ENCODE measurements around the gene HECA. TPM values are rescaled to one million over a fixed set of nuclear protein-coding genes. Genes with fewer than 3 reads are reported as not detected.

The HECA gene
- polyA plus RNA-seq, 1 experiment, result 9.5 TPM

GRCh38 chr6:139109558-139109957 is 25.3 kb upstream of the HECA start:
- Histone ChIP-seq H3K4me3 (ENCODE audit: low read depth, low read length) (no peak overlapping the region), H3K27me3 (ENCODE audit: control insufficient read depth, insufficient read depth, low read length) (no peaks in the 10 kb centered on the region; the same call in 1 of the 2 replicates), H3K36me3 (ENCODE audit: control insufficient read depth, insufficient read depth, low read length) (no peaks in the 10 kb centered on the region)
- ChIA-PET CTCF (no interaction called here), POLR2A (no interaction called here)
- TF ChIP-seq CTCF (IDR thresholded peaks at IDR 0.05; ENCODE audit: insufficient read depth, low read depth, low read length), result peak; percentile 23; the same call in 1 of the 2 replicates
- no peak for DNase-seq (ENCODE audit: low read depth)

DNA sequence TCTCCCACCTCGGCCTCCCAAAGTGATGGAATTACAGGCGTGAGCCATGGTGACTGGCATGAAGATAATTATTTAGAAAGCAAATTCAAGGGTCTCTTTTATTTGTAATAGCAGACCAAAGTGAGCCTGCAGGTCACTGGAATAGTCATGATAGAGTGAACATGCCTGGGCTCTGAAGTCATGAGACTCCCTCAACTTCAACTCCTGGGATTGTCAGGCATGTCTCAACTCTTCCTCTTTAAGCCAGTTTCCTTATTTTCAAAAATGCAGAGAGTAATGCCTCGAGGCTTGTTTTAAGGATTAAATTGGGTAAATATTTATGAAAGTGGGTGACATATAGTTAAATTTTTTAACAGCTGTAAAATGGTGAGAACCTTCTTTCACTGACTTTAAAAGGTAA is 22.7 kb upstream of the HECA start:
- Histone ChIP-seq H3K27me3 (ENCODE audit: control insufficient read depth, insufficient read depth, low read length) (peaks cover 1% of the 10 kb centered on the region; the same call in 1 of the 2 replicates), H3K4me3 (ENCODE audit: low read depth, low read length) (no peak overlapping the region), H3K36me3 (ENCODE audit: control insufficient read depth, insufficient read depth, low read length) (no peaks in the 10 kb centered on the region)
- no peak for TF ChIP-seq CTCF (IDR thresholded peaks at IDR 0.05; ENCODE audit: insufficient read depth, low read depth, low read length)
- ChIA-PET CTCF (interaction anchor here (0.6 kb wide), 1 partner anchor 8 kb away, joined by 3 read pairs; no protein-coding TSS in a partner anchor), POLR2A (no interaction called here)
- DNase-seq (ENCODE audit: low read depth), result no peak

DNA sequence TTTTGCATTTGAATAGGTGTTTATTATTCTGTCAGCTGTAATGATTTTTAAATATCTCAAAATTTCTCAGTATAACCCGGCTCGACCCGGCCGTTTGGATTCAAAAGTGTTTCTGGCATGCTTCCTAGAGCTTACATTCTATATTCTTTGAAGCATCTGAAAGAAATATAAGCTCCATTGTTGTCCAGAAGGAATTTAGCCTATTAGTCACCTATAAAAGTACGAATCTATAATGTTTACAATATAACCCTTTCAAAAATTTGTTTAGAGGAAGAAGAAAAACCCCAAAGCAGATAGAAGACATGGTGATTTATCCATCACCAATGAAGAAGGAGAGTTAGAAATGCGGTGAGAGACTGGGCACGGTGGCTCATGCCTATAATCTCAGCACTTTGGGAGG is 22.3 kb upstream of the HECA start:
- H3K4me3 ChIP-seq (ENCODE audit: low read depth, low read length), result no peak overlapping the region
- DNase-seq (ENCODE audit: low read depth), result no peak
- H3K27me3 ChIP-seq (ENCODE audit: control insufficient read depth, insufficient read depth, low read length), result peaks cover 1% of the 10 kb centered on the region; the same call in 1 of the 2 replicates
- TF ChIP-seq CTCF (IDR thresholded peaks at IDR 0.05; ENCODE audit: insufficient read depth, low read depth, low read length), result no peak
- no peaks in the 10 kb centered on the region for H3K36me3 ChIP-seq (ENCODE audit: control insufficient read depth, insufficient read depth, low read length)
- ChIA-PET CTCF (interaction anchor here (0.6 kb wide), 1 partner anchor 8 kb away, joined by 3 read pairs; no protein-coding TSS in a partner anchor), POLR2A (no interaction called here)

DNA sequence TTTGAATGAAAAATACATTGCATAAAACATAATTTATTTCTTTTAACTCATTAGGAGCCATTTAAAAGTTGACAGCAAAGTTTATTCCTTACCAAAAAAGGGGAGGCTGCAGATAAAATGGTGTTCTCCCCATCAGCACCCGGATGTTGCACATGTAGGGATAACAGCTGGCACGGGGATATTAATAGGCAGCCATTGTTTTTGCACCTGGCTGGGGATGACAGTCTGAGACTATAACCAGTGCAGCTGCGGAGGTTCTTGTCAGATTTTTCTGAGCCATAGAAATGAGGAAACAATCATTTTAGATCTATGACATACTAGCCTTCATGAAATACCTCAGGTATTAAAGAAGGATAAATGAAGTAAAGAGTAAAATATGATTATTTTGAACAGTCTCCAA is 20.1 kb upstream of the HECA start:
- DNase-seq (ENCODE audit: low read depth), result no peak
- no peak for TF ChIP-seq CTCF (IDR thresholded peaks at IDR 0.05; ENCODE audit: insufficient read depth, low read depth, low read length)
- CTCF ChIA-PET, result no interaction called here
- Histone ChIP-seq H3K36me3 (ENCODE audit: control insufficient read depth, insufficient read depth, low read length) (no peaks in the 10 kb centered on the region), H3K4me3 (ENCODE audit: low read depth, low read length) (no peak overlapping the region), H3K27me3 (ENCODE audit: control insufficient read depth, insufficient read depth, low read length) (peaks cover 1% of the 10 kb centered on the region; the same call in 1 of the 2 replicates)
- POLR2A ChIA-PET, result no interaction called here

DNA sequence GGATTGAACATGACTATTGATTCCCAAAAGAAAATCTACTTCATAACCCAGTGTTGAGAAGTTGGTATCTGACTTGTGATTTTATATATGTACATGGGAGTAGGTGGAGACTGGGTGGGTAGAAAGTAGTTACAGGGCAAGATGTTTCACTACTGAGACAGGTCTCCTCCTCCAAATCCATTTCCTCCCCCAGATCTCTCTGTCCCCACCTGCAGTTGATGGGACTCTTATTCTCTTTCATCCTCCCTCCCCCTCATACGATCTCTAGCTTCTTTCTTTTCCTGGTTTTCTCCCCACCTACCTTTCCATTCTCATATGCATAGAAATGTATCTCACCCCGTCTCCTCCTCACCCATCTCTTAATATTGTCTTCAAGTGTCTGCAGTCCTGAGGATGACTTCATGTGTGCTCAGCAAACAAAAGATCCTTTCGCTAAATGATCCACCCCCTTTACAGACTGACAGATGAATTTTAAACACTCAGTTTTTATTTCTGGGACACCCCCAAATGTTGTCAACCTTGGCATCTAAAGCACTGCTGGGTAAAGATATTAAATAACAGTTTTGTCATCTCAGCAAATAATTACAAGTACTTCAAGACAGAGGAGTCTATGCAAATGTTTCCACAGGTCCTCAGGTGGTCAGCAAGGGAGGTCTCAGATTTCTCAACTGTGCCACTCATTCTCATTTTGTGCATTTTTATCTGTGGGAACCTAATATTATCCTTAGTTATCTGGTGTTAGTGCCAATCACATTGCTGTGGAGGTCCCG is 18.7 kb upstream of the HECA start:
- TF ChIP-seq CTCF (IDR thresholded peaks at IDR 0.05; ENCODE audit: insufficient read depth, low read depth, low read length), result no peak
- no peak overlapping the region for H3K4me3 ChIP-seq (ENCODE audit: low read depth, low read length)
- H3K36me3 ChIP-seq (ENCODE audit: control insufficient read depth, insufficient read depth, low read length), result no peaks in the 10 kb centered on the region
- peaks cover 1% of the 10 kb centered on the region; the same call in 1 of the 2 replicates for H3K27me3 ChIP-seq (ENCODE audit: control insufficient read depth, insufficient read depth, low read length)
- CTCF ChIA-PET, result no interaction called here
- no peak for DNase-seq (ENCODE audit: low read depth)
- POLR2A ChIA-PET, result no interaction called here

Measured in BJ (cell line).